ENCODE results near the gene SLC29A2. TPM values are rescaled to one million over a fixed set of nuclear protein-coding genes. Genes with fewer than 3 reads are reported as not detected.

Gene SLC29A2
- total RNA-seq, 1 experiment from 2014 or later: 30.2 TPM

GRCh38 chr11:66336234-66337102 lies 35.1 kb downstream of the SLC29A2 start, which contains the start of gene RIN1 (continued):
- TF ChIP-seq TEAD1 (CRISPR knock-in tag; IDR thresholded peaks at IDR 0.05) (no peak), PRRX2 (CRISPR knock-in tag; IDR thresholded peaks at IDR 0.05) (0 out of 2 replicates have a peak, but pooled peaks have one; percentile 27), ZNF317 (CRISPR knock-in tag; IDR thresholded peaks at IDR 0.05; ENCODE audit: borderline replicate concordance, low read depth) (peak; percentile 47; the same call in 1 of the 2 replicates), MYBL2 (CRISPR knock-in tag; IDR thresholded peaks at IDR 0.05) (no peak), HMGXB4 (CRISPR knock-in tag; IDR thresholded peaks at IDR 0.05) (peak; percentile 17; the same call in 1 of the 2 replicates), ZBTB21 (CRISPR knock-in tag; IDR thresholded peaks at IDR 0.05; ENCODE audit: borderline replicate concordance) (no peak), EMX1 (CRISPR knock-in tag; IDR thresholded peaks at IDR 0.05) (0 out of 2 replicates have a peak, but pooled peaks have one; percentile 54)

- CTCF ChIA-PET: interaction anchor here (0.5 to 8.7 kb wide), 22 partner anchors 9 to 291 kb away, joined by 3 to 319 read pairs (median 5); partner anchors contain the start of genes BRMS1, CD248, RAB1B and YIF1A
- H3K27me3 Mint-ChIP-seq (ENCODE audit: low read depth): no peaks in the 10 kb centered on the region
- H3K4me1 Mint-ChIP-seq: peaks cover 16% of the 10 kb centered on the region
- H3K9me3 Mint-ChIP-seq: no peaks in the 10 kb centered on the region
- H3K36me3 Mint-ChIP-seq: no peaks in the 10 kb centered on the region
- peak overlapping the region; percentile 82 for H3K4me3 Mint-ChIP-seq
- H3K27ac Mint-ChIP-seq: no peak overlapping the region
- ATAC-seq: peak; percentile 38
- DNase-seq (ENCODE audit: low spot score): no peak
- POLR2A ChIA-PET: interaction anchor here (0.5 to 2.5 kb wide), 6 partner anchors 9 to 46 kb away, joined by 3 to 20 read pairs (median 4); partner anchors contain the start of genes BRMS1 and YIF1A
- TF ChIP-seq RORB (CRISPR knock-in tag; IDR thresholded peaks at IDR 0.05): no peak
- no peak for TF ChIP-seq ETV6 (CRISPR knock-in tag; IDR thresholded peaks at IDR 0.05)
- TF ChIP-seq JUN (CRISPR knock-in tag; IDR thresholded peaks at IDR 0.05): no peak
- TF ChIP-seq ATF3 (CRISPR knock-in tag; conservative IDR thresholded peaks at IDR 0.05): no peak
- TF ChIP-seq NR2C2 (CRISPR knock-in tag; IDR thresholded peaks at IDR 0.05): no peak
- no peak for TF ChIP-seq SOX15 (CRISPR knock-in tag; IDR thresholded peaks at IDR 0.05)
- no peak for TF ChIP-seq ZNF425 (CRISPR knock-in tag; conservative IDR thresholded peaks at IDR 0.05)
- no peak for TF ChIP-seq FOXP1 (CRISPR knock-in tag; IDR thresholded peaks at IDR 0.05; ENCODE audit: borderline replicate concordance)
- TF ChIP-seq PREB (CRISPR knock-in tag; IDR thresholded peaks at IDR 0.05; ENCODE audit: borderline replicate concordance): no peak
- no peak for TF ChIP-seq EMX1 (CRISPR knock-in tag; IDR thresholded peaks at IDR 0.05)
- TF ChIP-seq MAX (CRISPR knock-in tag; IDR thresholded peaks at IDR 0.05): 0 out of 2 replicates have a peak, but pooled peaks have one; percentile 22
- TF ChIP-seq FOXK1 (CRISPR knock-in tag; IDR thresholded peaks at IDR 0.05): no peak
- no peak for TF ChIP-seq USF1 (CRISPR knock-in tag; IDR thresholded peaks at IDR 0.05)
- TF ChIP-seq ZNF396 (CRISPR knock-in tag; IDR thresholded peaks at IDR 0.05; ENCODE audit: borderline replicate concordance): no peak
- no peak for TF ChIP-seq PRRX2 (CRISPR knock-in tag; IDR thresholded peaks at IDR 0.05)
- TF ChIP-seq SMAD3 (CRISPR knock-in tag; IDR thresholded peaks at IDR 0.05; ENCODE audit: borderline replicate concordance): no peak
- no peak for TF ChIP-seq SP1 (CRISPR knock-in tag; conservative IDR thresholded peaks at IDR 0.05)
- no peak for TF ChIP-seq RELA (CRISPR knock-in tag; IDR thresholded peaks at IDR 0.05; ENCODE audit: borderline replicate concordance)
- TF ChIP-seq FOXJ3 (CRISPR knock-in tag; IDR thresholded peaks at IDR 0.05; ENCODE audit: borderline replicate concordance): no peak
Observed at GRCh38 chr11:66335531-66336233, 35.9 kb downstream of the SLC29A2 start.

Measured in WTC11 (cell line).